Neural cell (in vitro differentiated cells): Measurements from ENCODE around the gene GPR15LG. TPM values are rescaled to one million over a fixed set of nuclear protein-coding genes. Genes with fewer than 3 reads are reported as not detected.

Experiments used
- H2AFZ ChIP-seq: fragments of 200-600, 300-800 bp; sonication (generic), shearing (Covaris generic); 2 replicates; pipeline ENCODE4 v1.6.0; 2014; ENCODE audit warnings: low read depth, mild to moderate bottlenecking, antibody characterized with exemption, low read length, moderate library complexity
- H3F3A ChIP-seq: fragments of 200-600 bp; shearing (Covaris generic); 2 replicates; pipeline ENCODE4 v1.6.1; 2016; ENCODE audit warnings: mild to moderate bottlenecking, moderate library complexity, mixed read lengths, antibody characterized with exemption, low read length; ENCODE audit not compliant: insufficient read depth, poor library complexity, severe bottlenecking
- H3K27ac ChIP-seq: fragments of 200-600, 300-800 bp; sonication (generic), shearing (Covaris generic); 2 replicates; pipeline ENCODE4 v1.5.1; 2014; ENCODE audit warnings: mild to moderate bottlenecking, low read length, moderate library complexity
- H3K27me3 ChIP-seq: fragments of 300-800, 200-600 bp; sonication (generic), shearing (Covaris generic); 2 replicates; pipeline ENCODE4 v1.6.0; 2014; ENCODE audit warnings: mild to moderate bottlenecking, low read depth, low read length, moderate library complexity; ENCODE audit not compliant: insufficient read depth
- H3K36me3 ChIP-seq: fragments of 300-800, 200-600 bp; sonication (generic), shearing (Covaris generic); 2 replicates; pipeline ENCODE4 v1.5.1; 2014; ENCODE audit warnings: mild to moderate bottlenecking, antibody characterized with exemption, low read length, moderate library complexity; ENCODE audit not compliant: insufficient read depth
- H3K4me2 ChIP-seq: fragments of 300-800, 200-600 bp; sonication (generic), shearing (Covaris generic); 2 replicates; pipeline ENCODE4 v1.6.0; 2014; ENCODE audit warnings: mild to moderate bottlenecking, low read length
- H3K4me3 ChIP-seq: fragments of 300-800, 200-600 bp; sonication (generic), shearing (Covaris generic); 2 replicates; pipeline ENCODE4 v1.5.1; 2014; ENCODE audit warnings: mild to moderate bottlenecking, low read length, moderate library complexity
- H3K79me2 ChIP-seq: fragments of 200-600 bp; shearing (Covaris generic); replicated peaks from 2 replicates; pipeline ENCODE4 v1.6.0; 2014; ENCODE audit warnings: mild to moderate bottlenecking, low read length, moderate library complexity; ENCODE audit not compliant: insufficient read depth
- H3K9ac ChIP-seq: fragments of 300-800, 200-600 bp; sonication (generic), shearing (Covaris generic); 2 replicates; pipeline ENCODE4 v1.6.1; 2016; ENCODE audit warnings: mild to moderate bottlenecking, low read length, mixed read lengths
- H3K9me2 ChIP-seq: fragments of 200-600 bp; shearing (Covaris generic); 2 replicates; pipeline ENCODE4 v1.6.1; 2016; ENCODE audit warnings: mild to moderate bottlenecking, low read length, mixed read lengths; ENCODE audit not compliant: insufficient read depth
- H3K9me3 ChIP-seq: fragments of 200-600, 300-800 bp; sonication (generic), shearing (Covaris generic); 2 replicates; pipeline ENCODE4 v1.6.1; 2016; ENCODE audit warnings: mild to moderate bottlenecking, mixed run types, low read length, moderate library complexity, mixed read lengths
- H4K20me1 ChIP-seq: fragments of 200-600 bp; shearing (Covaris generic); 2 replicates; pipeline ENCODE4 v1.6.1; 2016; ENCODE audit warnings: mild to moderate bottlenecking, mixed run types; ENCODE audit not compliant: insufficient read depth
- CTCF ChIP-seq: fragments of 450-650 bp; IDR thresholded peaks from 2 replicates; pipeline ENCODE4 v1.5.1; 2014; ENCODE audit warnings: antibody characterized with exemption, mild to moderate bottlenecking, moderate library complexity; ENCODE audit not compliant: poor library complexity, severe bottlenecking
- EP300 ChIP-seq: fragments of 450-650 bp; conservative IDR thresholded peaks from 2 replicates; pipeline ENCODE4 v1.6.1; 2014; ENCODE audit warnings: antibody characterized with exemption, mild to moderate bottlenecking, moderate library complexity; ENCODE audit not compliant: poor library complexity, severe bottlenecking
- EZH2 ChIP-seq: fragments of 200-600, 300-800 bp; shearing (Covaris generic), sonication (generic); IDR thresholded peaks from 2 replicates; pipeline ENCODE4 v1.6.1; 2014; ENCODE audit warnings: antibody characterized with exemption, low read length, borderline replicate concordance, mild to moderate bottlenecking; ENCODE audit not compliant: insufficient read depth, poor library complexity, severe bottlenecking
- MXI1 ChIP-seq: fragments of 450-650 bp; conservative IDR thresholded peaks from 2 replicates; pipeline ENCODE4 v1.6.1; 2014; ENCODE audit warnings: antibody characterized with exemption, mild to moderate bottlenecking; ENCODE audit not compliant: poor library complexity, severe bottlenecking
- POLR2AphosphoS5 ChIP-seq: IDR thresholded peaks from 2 replicates; pipeline ENCODE4 v1.6.1; 2012
- RAD21 ChIP-seq: fragments of 450-650 bp; conservative IDR thresholded peaks from 2 replicates; pipeline ENCODE4 v1.6.1; 2014; ENCODE audit warnings: antibody characterized with exemption, mild to moderate bottlenecking, moderate library complexity
- REST ChIP-seq: IDR thresholded peaks from 2 replicates; pipeline ENCODE4 v1.6.1; 2012; ENCODE audit warnings: borderline replicate concordance
- SMC3 ChIP-seq: fragments of 450-650 bp; conservative IDR thresholded peaks from 2 replicates; pipeline ENCODE4 v1.6.1; 2014; ENCODE audit warnings: antibody characterized with exemption, mild to moderate bottlenecking, moderate library complexity; ENCODE audit not compliant: poor library complexity
- TAF1 ChIP-seq: IDR thresholded peaks from 2 replicates; pipeline ENCODE4 v1.6.1; 2012; ENCODE audit warnings: low read depth
- polyA plus RNA-seq: library from polyadenylated mRNA; depleted of rRNA; stranded (reverse); fragments of >200 nt; gene quantifications from 2 replicates; pipeline ENCODE4 v1.2.3, GENCODE V29; 2014

The GPR15LG gene
- polyA plus RNA-seq, 1 donor from 2014 or later: not detected

- TF ChIP-seq EP300 (no peak), RAD21 (no peak), SMC3 (no peak), TAF1 (no peak), EZH2 (no peak), POLR2AphosphoS5 (no peak), CTCF (no peak), MXI1 (no peak), REST (no peak)
- no peaks in the 10 kb centered on the region for H3F3A ChIP-seq
Observed at GRCh38 chr10:84232376-84232775, 58.8 kb downstream of the GPR15LG start.

GRCh38 chr10:84233940-84234339 is 60.3 kb downstream of the GPR15LG start:
- no peak overlapping the region for H3K27ac ChIP-seq
- no peaks in the 10 kb centered on the region for H3K36me3 ChIP-seq
- TF ChIP-seq RAD21: no peak
- no peak for TF ChIP-seq EZH2
- TF ChIP-seq POLR2AphosphoS5: no peak
- no peak for TF ChIP-seq SMC3
- no peak for TF ChIP-seq MXI1
- no peak for TF ChIP-seq TAF1
- TF ChIP-seq CTCF: no peak
- no peak for TF ChIP-seq REST
- no peak for TF ChIP-seq EP300
- no peak overlapping the region for H2AFZ ChIP-seq
- H3K79me2 ChIP-seq: no peaks in the 10 kb centered on the region
- H3K4me3 ChIP-seq: no peak overlapping the region
- H3K4me2 ChIP-seq: no peak overlapping the region
- H4K20me1 ChIP-seq: no peaks in the 10 kb centered on the region
- H3K27me3 ChIP-seq: no peaks in the 10 kb centered on the region
- H3K9me2 ChIP-seq: no peaks in the 10 kb centered on the region
- no peaks in the 10 kb centered on the region for H3K9me3 ChIP-seq
- H3K9ac ChIP-seq: no peak overlapping the region
- no peaks in the 10 kb centered on the region for H3F3A ChIP-seq

More at GRCh38 chr10:84232376-84232775, 58.8 kb downstream of the GPR15LG start:
- Histone ChIP-seq H3K27me3 (no peaks in the 10 kb centered on the region), H3K27ac (no peak overlapping the region), H3K9ac (no peak overlapping the region), H3K9me2 (no peaks in the 10 kb centered on the region), H3K4me2 (no peak overlapping the region), H3K4me3 (no peak overlapping the region), H2AFZ (no peak overlapping the region), H3K36me3 (no peaks in the 10 kb centered on the region), H3K9me3 (no peaks in the 10 kb centered on the region), H4K20me1 (no peaks in the 10 kb centered on the region), H3K79me2 (no peaks in the 10 kb centered on the region)
